B cell (primary cell): ENCODE data around the gene WDR36. TPM values are rescaled to one million over a fixed set of nuclear protein-coding genes. Genes with fewer than 3 reads are reported as not detected.

Source experiments
- ATAC-seq: fragments of 200-7000 bp; cut with Tn5 transposase; one replicate; pipeline ENCODE4 v1.10.0; 2021; ENCODE audit warnings: low read depth, mild to moderate bottlenecking, moderate number of reproducible peaks, moderate library complexity
- CTCF ChIA-PET: fragments of 350-600 bp; sonication (Branson Sonifier 250); formaldehyde crosslinking; loops from one replicate; lab custom pipeline; 2021; ENCODE audit warnings: antibody characterized with exemption, inconsistent platforms; lab: Charles Lee
- POLR2A ChIA-PET: fragments of 350-600 bp; sonication (Branson Sonifier 250); formaldehyde crosslinking; loops from one replicate; lab custom pipeline; 2021; ENCODE audit warnings: antibody characterized with exemption; lab: Charles Lee
- DNase-seq: peaks from one replicate; pipeline ENCODE4 v3.0.0; 2013
- H2AFZ ChIP-seq: 2 replicates; pipeline ENCODE4 v1.6.1; 2012; ENCODE audit warnings: mild to moderate bottlenecking, low read depth, low read length; ENCODE audit not compliant: insufficient read depth, poor library complexity, severe bottlenecking
- H3K27ac ChIP-seq, 2 donors: 1 replicate in 1 of 2; 2 replicates in 1 of 2; pipeline ENCODE4 v1.5.1; 2012 to 2013; ENCODE audit warnings: low read length in 2 of 2, mild to moderate bottlenecking in 2 of 2, moderate library complexity in 1 of 2
- H3K27me3 ChIP-seq, 4 experiments: fragments of 200-600 bp in 1 of 4; sonication (generic) in 1 of 4; replicated peaks in 1 of 4; 1 replicate in 2 of 4; 2 replicates in 2 of 4; pipeline versions ENCODE4 v1.6.1 to v1.7.0; 2013 to 2016; ENCODE audit warnings: low read length in 3 of 4, mild to moderate bottlenecking in 2 of 4, mixed read lengths in 1 of 4, moderate library complexity in 1 of 4; ENCODE audit not compliant: insufficient read depth in 4 of 4, control insufficient read depth in 3 of 4; ENCODE audit errors: control extremely low read depth in 1 of 4
- H3K36me3 ChIP-seq, 2 experiments: replicated peaks in 1 of 2; 1 replicate in 1 of 2; 2 replicates in 1 of 2; pipeline versions ENCODE4 v1.6.1 to v1.7.1; 2013; ENCODE audit warnings: low read length in 1 of 2; ENCODE audit not compliant: insufficient read depth in 2 of 2, control insufficient read depth in 1 of 2; ENCODE audit errors: control extremely low read depth in 1 of 2, extremely low read depth in 1 of 2
- H3K4me1 ChIP-seq, 2 donors: fragments of 200-600 bp in 1 of 2; sonication (generic) in 1 of 2; 1 replicate in 1 of 2; 2 replicates in 1 of 2; pipeline versions ENCODE4 v1.5.1 to v1.6.1; 2013 to 2017; ENCODE audit warnings: low read length in 2 of 2; ENCODE audit not compliant: control insufficient read depth in 2 of 2, insufficient read depth in 2 of 2
- H3K4me2 ChIP-seq: replicated peaks from 2 replicates; pipeline ENCODE3; 2012; ENCODE audit warnings: mild to moderate bottlenecking, low read depth, low read length; ENCODE audit not compliant: poor library complexity, severe bottlenecking
- H3K4me3 ChIP-seq, 5 experiments: fragments of 200-600 bp in 1 of 5; sonication (generic) in 1 of 5; 1 replicate in 3 of 5; 2 replicates in 2 of 5; pipeline versions ENCODE4 v1.5.1 to v1.7.0; 2011 to 2016; ENCODE audit warnings: low read length in 4 of 5, mild to moderate bottlenecking in 4 of 5, low read depth in 2 of 5, control low read depth in 1 of 5, moderate library complexity in 1 of 5; ENCODE audit not compliant: insufficient read depth in 1 of 5; ENCODE audit errors: control extremely low read depth in 1 of 5, extremely low read depth in 1 of 5
- H3K79me2 ChIP-seq: fragments of 200-600 bp; sonication (generic); one replicate; pipeline ENCODE4 v1.6.0; 2016; ENCODE audit warnings: low read length; ENCODE audit not compliant: control insufficient read depth, insufficient read depth
- H3K9ac ChIP-seq: fragments of 200-600 bp; sonication (generic); 2 replicates; pipeline ENCODE4 v1.6.1; 2017; ENCODE audit warnings: mild to moderate bottlenecking, low read length, moderate library complexity
- H3K9me3 ChIP-seq, 3 donors: one replicate each; pipeline versions ENCODE4 v1.6.1 to v1.7.1; 2013; ENCODE audit warnings: low read length in 2 of 3; ENCODE audit not compliant: control insufficient read depth in 2 of 3, insufficient read depth in 1 of 3; ENCODE audit errors: control extremely low read depth in 1 of 3
- H4K20me1 ChIP-seq: 2 replicates; pipeline ENCODE4 v1.6.0; 2012; ENCODE audit warnings: mild to moderate bottlenecking, low read length; ENCODE audit not compliant: insufficient read depth, control insufficient read depth, poor library complexity, severe bottlenecking
- H3K27ac Mint-ChIP-seq: one replicate; pipeline ENCODE4 v1.8.0; 2021; ENCODE audit warnings: mixed read lengths
- H3K27me3 Mint-ChIP-seq: one replicate; pipeline ENCODE4 v1.8.0; 2021; ENCODE audit warnings: mixed read lengths
- H3K4me1 Mint-ChIP-seq: one replicate; pipeline ENCODE4 v1.8.0; 2021; ENCODE audit warnings: mixed read lengths
- H3K4me3 Mint-ChIP-seq: one replicate; pipeline ENCODE4 v1.8.0; 2021; ENCODE audit warnings: mixed read lengths
- H3K9me3 Mint-ChIP-seq: one replicate; pipeline ENCODE4 v1.8.0; 2022; ENCODE audit warnings: mixed read lengths; ENCODE audit not compliant: insufficient read depth
- EZH2 ChIP-seq: IDR thresholded peaks from 2 replicates; pipeline ENCODE4 v1.6.1; 2012; ENCODE audit warnings: borderline replicate concordance, low read depth, mild to moderate bottlenecking, moderate library complexity, low read length; ENCODE audit not compliant: insufficient read depth, poor library complexity, severe bottlenecking
- WGBS: methylation state at CpG from one replicate; pipeline ENCODE4 v1.1.5; 2013; ENCODE audit warnings: missing lambda C conversion rate; ENCODE audit not compliant: insufficient coverage; 5-methylcytosine and 5-hydroxymethylcytosine counted together
- intact Hi-C: fragments of 100-400 bp; cut with micrococcal nuclease; formaldehyde crosslinking; loops from one replicate; pipeline ENCODE4 v1.10.0; 2022
- polyA plus RNA-seq: library from polyadenylated mRNA; depleted of rRNA; stranded (reverse); fragments of >200 nt; gene quantifications from 2 replicates; pipeline ENCODE4 v1.2.3, GENCODE V29; 2012
- total RNA-seq, 2 donors: library from RNA; stranded (reverse); fragments of 120-200 nt in 1 of 2; gene quantifications; 1 replicate in 1 of 2; 2 replicates in 1 of 2; pipeline versions ENCODE4 v1.2.3 to v1.2.4, GENCODE V29; 2013 to 2022
- TF ChIP-seq, protein P1 (sequence below): fragments of 200-600 bp; IDR thresholded peaks from one replicate; pipeline ENCODE4 v1.8.0; 2022; ENCODE audit warnings: antibody characterized with exemption, mild to moderate bottlenecking

The WDR36 gene
- total and polyA plus RNA-seq, 2 donors (not counting 1 experiment from before 2014, with no cell fraction given): 6.0 to 35.2 TPM

GRCh38 chr5:111124793-111125192, 32.6 kb downstream of the WDR36 start:
- ATAC-seq (no peak), DNase-seq (no peak)
- H3K27me3 Mint-ChIP-seq: no peaks in the 10 kb centered on the region
- H3K4me3 ChIP-seq: no peak overlapping the region
- no peaks in the 10 kb centered on the region for H3K79me2 ChIP-seq
- peaks cover 20 to 60% of the 10 kb centered on the region in 2 experiments for H3K36me3 ChIP-seq
- H3K27me3 ChIP-seq: no peaks in the 10 kb centered on the region
- no peak overlapping the region for H3K27ac Mint-ChIP-seq
- intact Hi-C loops: loop anchor here (10.0 kb wide), 1 partner anchor 1660 kb away; no protein-coding TSS in a partner anchor
- ChIA-PET CTCF (no interaction called here), POLR2A (no interaction called here)
- H3K4me1 Mint-ChIP-seq: no peaks in the 10 kb centered on the region
- H3K4me2 ChIP-seq: no peak overlapping the region
- H3K4me3 Mint-ChIP-seq: no peak overlapping the region
- H3K4me1 ChIP-seq: no peaks in the 10 kb centered on the region
- no peaks in the 10 kb centered on the region for H3K9me3 Mint-ChIP-seq
- H3K9ac ChIP-seq: no peak overlapping the region
- TF ChIP-seq, protein P1, sequence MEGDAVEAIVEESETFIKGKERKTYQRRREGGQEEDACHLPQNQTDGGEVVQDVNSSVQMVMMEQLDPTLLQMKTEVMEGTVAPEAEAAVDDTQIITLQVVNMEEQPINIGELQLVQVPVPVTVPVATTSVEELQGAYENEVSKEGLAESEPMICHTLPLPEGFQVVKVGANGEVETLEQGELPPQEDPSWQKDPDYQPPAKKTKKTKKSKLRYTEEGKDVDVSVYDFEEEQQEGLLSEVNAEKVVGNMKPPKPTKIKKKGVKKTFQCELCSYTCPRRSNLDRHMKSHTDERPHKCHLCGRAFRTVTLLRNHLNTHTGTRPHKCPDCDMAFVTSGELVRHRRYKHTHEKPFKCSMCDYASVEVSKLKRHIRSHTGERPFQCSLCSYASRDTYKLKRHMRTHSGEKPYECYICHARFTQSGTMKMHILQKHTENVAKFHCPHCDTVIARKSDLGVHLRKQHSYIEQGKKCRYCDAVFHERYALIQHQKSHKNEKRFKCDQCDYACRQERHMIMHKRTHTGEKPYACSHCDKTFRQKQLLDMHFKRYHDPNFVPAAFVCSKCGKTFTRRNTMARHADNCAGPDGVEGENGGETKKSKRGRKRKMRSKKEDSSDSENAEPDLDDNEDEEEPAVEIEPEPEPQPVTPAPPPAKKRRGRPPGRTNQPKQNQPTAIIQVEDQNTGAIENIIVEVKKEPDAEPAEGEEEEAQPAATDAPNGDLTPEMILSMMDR: no peak
- no peak for TF ChIP-seq EZH2
- WGBS: no CpG with 5 or more reads among the region's 1 CpG
- no peaks in the 10 kb centered on the region for H4K20me1 ChIP-seq
- no peak overlapping the region for H3K27ac ChIP-seq
- no peak overlapping the region for H2AFZ ChIP-seq
- H3K9me3 ChIP-seq: no peaks in the 10 kb centered on the region

DNA sequence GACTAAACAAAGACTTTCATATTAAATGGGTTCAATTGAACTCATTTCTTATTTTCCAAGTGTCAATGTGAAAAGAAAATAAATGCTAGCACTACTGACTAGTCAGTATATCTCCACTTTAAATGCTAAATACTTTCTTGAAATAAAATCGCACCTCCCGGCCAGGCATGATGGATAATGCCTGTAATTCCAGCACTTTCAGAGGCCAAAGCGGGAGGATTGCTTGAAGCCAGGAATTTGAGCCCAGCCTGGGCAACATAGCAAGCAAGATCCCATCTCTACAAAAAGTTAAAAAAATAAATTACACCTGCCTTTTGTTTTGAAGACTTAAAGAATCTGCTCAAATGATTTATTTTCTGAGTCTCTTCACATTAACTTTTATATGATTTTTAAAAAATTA, 34.7 kb downstream of the WDR36 start:
- Histone ChIP-seq H3K9me3 (no peaks in the 10 kb centered on the region), H3K27me3 (no peaks in the 10 kb centered on the region), H3K36me3 (peaks cover 11 to 45% of the 10 kb centered on the region in 2 experiments), H4K20me1 (no peaks in the 10 kb centered on the region), H3K79me2 (no peaks in the 10 kb centered on the region), H3K4me2 (no peak overlapping the region), H3K27ac (no peak overlapping the region), H3K4me3 (no peak overlapping the region), H2AFZ (no peak overlapping the region), H3K9ac (no peak overlapping the region), H3K4me1 (no peaks in the 10 kb centered on the region)
- TF ChIP-seq, protein P1: no peak
- TF ChIP-seq EZH2: no peak
- Mint-ChIP-seq H3K4me3 (no peak overlapping the region), H3K9me3 (no peaks in the 10 kb centered on the region), H3K4me1 (no peaks in the 10 kb centered on the region), H3K27me3 (no peaks in the 10 kb centered on the region), H3K27ac (no peak overlapping the region)
- no peak for DNase-seq
- intact Hi-C loops: loop anchor here (10.0 kb wide), 1 partner anchor 1658 kb away; no protein-coding TSS in a partner anchor
- ChIA-PET CTCF (no interaction called here), POLR2A (no interaction called here)
- no peak for ATAC-seq
- WGBS: 100% methylated on average over 2 of the region's 3 CpGs
